Measurements from ENCODE around the gene LTA. TPM values are rescaled to one million over a fixed set of nuclear protein-coding genes. Genes with fewer than 3 reads are reported as not detected.

Gene LTA
- total RNA-seq, 1 experiment from 2014 or later: 1.1 TPM

GRCh38 chr6:31609519-31610406, 37.7 kb downstream of the LTA start:
- intact Hi-C loops (cut with micrococcal nuclease): no loop called here
- H3K79me2 ChIP-seq (ENCODE audit: insufficient read depth, low read length): no peaks in the 10 kb centered on the region
- no peaks in the 10 kb centered on the region for H3K4me1 ChIP-seq (ENCODE audit: control insufficient read depth in 1 of 2, insufficient read depth in 2 of 2, low read length in 2 of 2)
- CTCF ChIA-PET: interaction anchor here (0.9 to 1.6 kb wide), 3 partner anchors 9 to 13 kb away, joined by 3 to 6 read pairs (median 3); no protein-coding TSS in a partner anchor
- RAD21 ChIA-PET (ENCODE audit: low non-redundant PET in 1 of 2, low total read pairs in 2 of 2, uncharacterized antibody in 2 of 2, unreplicated experiment in 2 of 2): interaction anchor here in 1 of 2 experiments (0.6 kb wide), 1 partner anchor 229 kb away, joined by 3 read pairs; no protein-coding TSS in a partner anchor
- no peak overlapping the region for H2AFZ ChIP-seq (ENCODE audit: low read depth, low read length, poor library complexity, severe bottlenecking)
- H3K27me3 ChIP-seq (ENCODE audit: insufficient read depth, low read length): no peaks in the 10 kb centered on the region
- no peak overlapping the region for H3K27ac ChIP-seq (ENCODE audit: low read depth, low read length)
- no peaks in the 10 kb centered on the region for H4K20me1 ChIP-seq (ENCODE audit: insufficient read depth)
- no peak overlapping the region for H3K4me2 ChIP-seq (ENCODE audit: low read length)
- POLR2A ChIA-PET: no interaction called here
- H3K9me3 ChIP-seq (ENCODE audit: control insufficient read depth in 1 of 2, insufficient read depth in 1 of 2, low read depth in 1 of 2, low read length in 2 of 2): no peaks in the 10 kb centered on the region
- H3K36me3 ChIP-seq (ENCODE audit: control insufficient read depth in 1 of 2, insufficient read depth in 2 of 2, low read length in 2 of 2): no peaks in the 10 kb centered on the region
- no peak for TF ChIP-seq JUND (IDR thresholded peaks at IDR 0.05)
- TF ChIP-seq EGR1 (IDR thresholded peaks at IDR 0.05; ENCODE audit: low read depth): no peak
- TF ChIP-seq ELF1 (IDR thresholded peaks at IDR 0.05; ENCODE audit: borderline replicate concordance, low read depth): no peak
- TF ChIP-seq EZH2phosphoT487 (IDR thresholded peaks at IDR 0.05; ENCODE audit: borderline replicate concordance): no peak
- no peak for TF ChIP-seq CTCF (IDR thresholded peaks at IDR 0.05 in 2 of 3, conservative IDR thresholded peaks at IDR 0.05 in 1 of 3; ENCODE audit: borderline replicate concordance in 1 of 3, insufficient read depth in 1 of 3, low read depth in 2 of 3, low read length in 2 of 3)
- no peak for TF ChIP-seq CEBPB (IDR thresholded peaks at IDR 0.05; ENCODE audit: low read depth)
- TF ChIP-seq, protein P1, sequence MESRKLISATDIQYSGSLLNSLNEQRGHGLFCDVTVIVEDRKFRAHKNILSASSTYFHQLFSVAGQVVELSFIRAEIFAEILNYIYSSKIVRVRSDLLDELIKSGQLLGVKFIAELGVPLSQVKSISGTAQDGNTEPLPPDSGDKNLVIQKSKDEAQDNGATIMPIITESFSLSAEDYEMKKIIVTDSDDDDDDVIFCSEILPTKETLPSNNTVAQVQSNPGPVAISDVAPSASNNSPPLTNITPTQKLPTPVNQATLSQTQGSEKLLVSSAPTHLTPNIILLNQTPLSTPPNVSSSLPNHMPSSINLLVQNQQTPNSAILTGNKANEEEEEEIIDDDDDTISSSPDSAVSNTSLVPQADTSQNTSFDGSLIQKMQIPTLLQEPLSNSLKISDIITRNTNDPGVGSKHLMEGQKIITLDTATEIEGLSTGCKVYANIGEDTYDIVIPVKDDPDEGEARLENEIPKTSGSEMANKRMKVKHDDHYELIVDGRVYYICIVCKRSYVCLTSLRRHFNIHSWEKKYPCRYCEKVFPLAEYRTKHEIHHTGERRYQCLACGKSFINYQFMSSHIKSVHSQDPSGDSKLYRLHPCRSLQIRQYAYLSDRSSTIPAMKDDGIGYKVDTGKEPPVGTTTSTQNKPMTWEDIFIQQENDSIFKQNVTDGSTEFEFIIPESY (IDR thresholded peaks at IDR 0.05; ENCODE audit: extremely low read depth, insufficient replicate concordance, low read length): no peak
- TF ChIP-seq RAD21 (IDR thresholded peaks at IDR 0.05; ENCODE audit: low read depth): no peak
- TF ChIP-seq REST (IDR thresholded peaks at IDR 0.05; ENCODE audit: low read depth): no peak
- no peak for TF ChIP-seq SRF (IDR thresholded peaks at IDR 0.05; ENCODE audit: low read depth)
- no peak for TF ChIP-seq TCF7L2 (IDR thresholded peaks at IDR 0.05; ENCODE audit: borderline replicate concordance, extremely low read depth, insufficient read depth, insufficient read length)
- no peak for TF ChIP-seq ATF3 (IDR thresholded peaks at IDR 0.05)
- BruUV-seq (replicated peaks): no TSS peak
- H3K9ac ChIP-seq (ENCODE audit: low read length): no peak overlapping the region
- H3K9me2 ChIP-seq (ENCODE audit: insufficient read depth): no peaks in the 10 kb centered on the region
- H3K4me3 ChIP-seq (replicated peaks in 1 of 2; ENCODE audit: low read depth in 1 of 2, low read length in 2 of 2): no peak overlapping the region
- DNase-seq (ENCODE audit: low read depth, low spot score) (no peak), ATAC-seq (no peak)
